ENCODE measurements around the gene GCC2.
"Not testable (repeated sequence)": the region's sequence is repeated elsewhere in the genome, so short reads cannot be mapped to it uniquely, and the experiment has no call there.

GCC2 gene

GRCh38 chr2:108441712-108442111 is 7.3 kb upstream of the GCC2 start:
- no peak for DNase-seq

- DNase-seq: peak; percentile 82
Observed at GRCh38 chr2:108444941-108445840, 3.8 kb upstream of the GCC2 start.

GRCh38 chr2:108446703-108447102 is 2.3 kb upstream of the GCC2 start:
- DNase-seq: no peak

- no peak for DNase-seq
Observed at GRCh38 chr2:108447947-108448677, 894 bp upstream of the GCC2 start.

GRCh38 chr2:108449410-108450130 is 564 bp downstream of the GCC2 start:
- peak; percentile 65 for DNase-seq

- no peak for DNase-seq
Observed at GRCh38 chr2:108450863-108451262, 1.9 kb downstream of the GCC2 start.

GRCh38 chr2:108451976-108452375 is 3.0 kb downstream of the GCC2 start:
- DNase-seq: no peak

- not testable (repeated sequence) for DNase-seq
Observed at GRCh38 chr2:108453530-108453929, 4.5 kb downstream of the GCC2 start.

- no peak for DNase-seq
Observed at GRCh38 chr2:108454440-108454839, 5.4 kb downstream of the GCC2 start.

GRCh38 chr2:108455571-108455970 is 6.6 kb downstream of the GCC2 start:
- DNase-seq: no peak

- no peak for DNase-seq
Observed at GRCh38 chr2:108458082-108458481, 9.1 kb downstream of the GCC2 start.

GRCh38 chr2:108459441-108459840 is 10.4 kb downstream of the GCC2 start:
- DNase-seq: no peak

GRCh38 chr2:108460345-108461037 is 11.5 kb downstream of the GCC2 start:
- DNase-seq: no peak

- no peak for DNase-seq
Observed at GRCh38 chr2:108477099-108477498, 28.1 kb downstream of the GCC2 start.

- DNase-seq: no peak
Observed at GRCh38 chr2:108485253-108485652, 36.2 kb downstream of the GCC2 start.

GRCh38 chr2:108490506-108491122 is 41.6 kb downstream of the GCC2 start:
- DNase-seq: no peak

- no peak for DNase-seq
Observed at GRCh38 chr2:108491848-108492247, 42.8 kb downstream of the GCC2 start.

GRCh38 chr2:108492364-108492763 is 43.4 kb downstream of the GCC2 start:
- DNase-seq: no peak

- DNase-seq: not testable (repeated sequence)
Observed at GRCh38 chr2:108496167-108496566, 47.2 kb downstream of the GCC2 start.

GRCh38 chr2:108507620-108508019 is 58.6 kb downstream of the GCC2 start:
- DNase-seq: not testable (repeated sequence)

- DNase-seq: not testable (repeated sequence)
Observed at GRCh38 chr2:108512431-108512830, 63.4 kb downstream of the GCC2 start.

- not testable (repeated sequence) for DNase-seq
Observed at GRCh38 chr2:108514478-108514877, 65.5 kb downstream of the GCC2 start.

Measured in OCI-M1 (cell line).